ENCODE data around the gene DHRS7C. TPM values are rescaled to one million over a fixed set of nuclear protein-coding genes. Genes with fewer than 3 reads are reported as not detected.

DHRS7C gene
- total and polyA plus RNA-seq, 4 donors, result 0.26 to 0.28 TPM; not detected in 2

- TF ChIP-seq HNF4G (IDR thresholded peaks at IDR 0.05) (no peak), TAF1 (conservative IDR thresholded peaks at IDR 0.05) (no peak), GABPA (IDR thresholded peaks at IDR 0.05 in 1 of 2, conservative IDR thresholded peaks at IDR 0.05 in 1 of 2) (no peak), FOXA2 (IDR thresholded peaks at IDR 0.05) (no peak), EGR1 (IDR thresholded peaks at IDR 0.05; ENCODE audit: low read depth in 2 of 2) (no peak), MAX (IDR thresholded peaks at IDR 0.05) (no peak), FOXA1 (IDR thresholded peaks at IDR 0.05) (no peak), RAD21 (IDR thresholded peaks at IDR 0.05) (no peak), ATF3 (IDR thresholded peaks at IDR 0.05) (no peak), JUND (IDR thresholded peaks at IDR 0.05) (no peak)
Measured at GRCh38 chr17:9824094-9824493, 32.7 kb upstream of the DHRS7C start (continued).

GRCh38 chr17:9821921-9822320 lies 30.5 kb upstream of the DHRS7C start, which contains the start of gene GSG1L2:
GSG1L2 (minus strand) TSS chr17:9822079; CDS start chr17:9822071, 8 bp downstream.
- Histone ChIP-seq H3K4me3 (ENCODE audit: low read depth in 1 of 3, low read length in 3 of 3) (no peak within 1 kb of the TSS), H3K4me1 (ENCODE audit: control insufficient read depth in 4 of 4, insufficient read depth in 4 of 4, low read length in 3 of 4) (no peaks in the 10 kb centered on the region), H3K36me3 (ENCODE audit: control insufficient read depth in 4 of 4, insufficient read depth in 3 of 4, low read depth in 1 of 4, low read length in 3 of 4) (no peaks in the 10 kb centered on the region), H3K27ac (ENCODE audit: low read depth in 1 of 2, low read length in 2 of 2) (no peak within 1 kb of the TSS), H3K9ac (ENCODE audit: low read depth in 1 of 2, low read length in 2 of 2) (no peak within 1 kb of the TSS), H3K9me3 (ENCODE audit: control insufficient read depth in 4 of 4, low read length in 3 of 4) (no peaks in the 10 kb centered on the region), H3K27me3 (ENCODE audit: control insufficient read depth in 4 of 4, insufficient read depth in 4 of 4, low read length in 3 of 4) (no peaks in the 10 kb centered on the region)
- TF ChIP-seq RAD21 (IDR thresholded peaks at IDR 0.05) (no peak), JUND (IDR thresholded peaks at IDR 0.05) (no peak)
- no peak for DNase-seq (ENCODE audit: low spot score)
- 65% methylated on average over 15 of the region's 15 CpGs for WGBS

GRCh38 chr17:9820448-9820847 lies 29.1 kb upstream of the DHRS7C start:
- H3K4me1 ChIP-seq (ENCODE audit: control insufficient read depth in 4 of 4, insufficient read depth in 4 of 4, low read length in 3 of 4), result no peaks in the 10 kb centered on the region
- 69% methylated on average over 3 of the region's 3 CpGs for WGBS
- TF ChIP-seq CTCF (IDR thresholded peaks at IDR 0.05; ENCODE audit: low read depth, low read length, missing input control) (no peak), GABPA (IDR thresholded peaks at IDR 0.05 in 1 of 2, conservative IDR thresholded peaks at IDR 0.05 in 1 of 2) (no peak), YY1 (IDR thresholded peaks at IDR 0.05) (no peak), EGR1 (IDR thresholded peaks at IDR 0.05; ENCODE audit: low read depth in 2 of 2) (no peak)

GRCh38 chr17:9818760-9819159 lies 27.4 kb upstream of the DHRS7C start:
- no peaks in the 10 kb centered on the region for H3K27me3 ChIP-seq (ENCODE audit: control insufficient read depth in 4 of 4, insufficient read depth in 4 of 4, low read length in 3 of 4)
- H3K4me3 ChIP-seq (ENCODE audit: low read depth in 1 of 3, low read length in 3 of 3), result no peak overlapping the region
- H3K4me1 ChIP-seq (ENCODE audit: control insufficient read depth in 4 of 4, insufficient read depth in 4 of 4, low read length in 3 of 4), result no peaks in the 10 kb centered on the region
- no peak for DNase-seq (ENCODE audit: low spot score)
- 70% methylated on average over 4 of the region's 4 CpGs for WGBS
- no peak overlapping the region for H3K9ac ChIP-seq (ENCODE audit: low read depth in 1 of 2, low read length in 2 of 2)
- H3K36me3 ChIP-seq (ENCODE audit: control insufficient read depth in 4 of 4, insufficient read depth in 3 of 4, low read depth in 1 of 4, low read length in 3 of 4), result no peaks in the 10 kb centered on the region
- H3K9me3 ChIP-seq (ENCODE audit: control insufficient read depth in 4 of 4, low read length in 3 of 4), result no peaks in the 10 kb centered on the region
- no peak overlapping the region for H3K27ac ChIP-seq (ENCODE audit: low read depth in 1 of 2, low read length in 2 of 2)
- TF ChIP-seq ATF3 (IDR thresholded peaks at IDR 0.05), result no peak
- no peak for TF ChIP-seq JUND (IDR thresholded peaks at IDR 0.05)
- no peak for TF ChIP-seq SP1 (IDR thresholded peaks at IDR 0.05)
- no peak for TF ChIP-seq MAX (IDR thresholded peaks at IDR 0.05)
- no peak for TF ChIP-seq ZBTB33 (IDR thresholded peaks at IDR 0.05)
- no peak for TF ChIP-seq YY1 (IDR thresholded peaks at IDR 0.05)
- no peak for TF ChIP-seq RXRA (IDR thresholded peaks at IDR 0.05)
- TF ChIP-seq GABPA (IDR thresholded peaks at IDR 0.05 in 1 of 2, conservative IDR thresholded peaks at IDR 0.05 in 1 of 2), result no peak
- no peak for TF ChIP-seq TAF1 (conservative IDR thresholded peaks at IDR 0.05)
- TF ChIP-seq FOXA2 (IDR thresholded peaks at IDR 0.05), result no peak
- no peak for TF ChIP-seq HNF4A (conservative IDR thresholded peaks at IDR 0.05)
- no peak for TF ChIP-seq HNF4G (IDR thresholded peaks at IDR 0.05)
- no peak for TF ChIP-seq CTCF (IDR thresholded peaks at IDR 0.05; ENCODE audit: low read depth, low read length, missing input control)
- TF ChIP-seq NR2F2 (IDR thresholded peaks at IDR 0.05), result no peak

More at GRCh38 chr17:9820448-9820847, 29.1 kb upstream of the DHRS7C start:
- Histone ChIP-seq H3K9me3 (ENCODE audit: control insufficient read depth in 4 of 4, low read length in 3 of 4) (no peaks in the 10 kb centered on the region), H3K27me3 (ENCODE audit: control insufficient read depth in 4 of 4, insufficient read depth in 4 of 4, low read length in 3 of 4) (no peaks in the 10 kb centered on the region), H3K36me3 (ENCODE audit: control insufficient read depth in 4 of 4, insufficient read depth in 3 of 4, low read depth in 1 of 4, low read length in 3 of 4) (no peaks in the 10 kb centered on the region), H3K4me3 (ENCODE audit: low read depth in 1 of 3, low read length in 3 of 3) (no peak overlapping the region), H3K9ac (ENCODE audit: low read depth in 1 of 2, low read length in 2 of 2) (no peak overlapping the region), H3K27ac (ENCODE audit: low read depth in 1 of 2, low read length in 2 of 2) (no peak overlapping the region)
- no peak for DNase-seq (ENCODE audit: low spot score)
